ENCODE measurements around the gene ZFP1. TPM values are rescaled to one million over a fixed set of nuclear protein-coding genes. Genes with fewer than 3 reads are reported as not detected.

The ZFP1 gene
- total RNA-seq, 4 donors from 2014 or later, result 3.1 to 9.1 (median 5.7) TPM

DNA sequence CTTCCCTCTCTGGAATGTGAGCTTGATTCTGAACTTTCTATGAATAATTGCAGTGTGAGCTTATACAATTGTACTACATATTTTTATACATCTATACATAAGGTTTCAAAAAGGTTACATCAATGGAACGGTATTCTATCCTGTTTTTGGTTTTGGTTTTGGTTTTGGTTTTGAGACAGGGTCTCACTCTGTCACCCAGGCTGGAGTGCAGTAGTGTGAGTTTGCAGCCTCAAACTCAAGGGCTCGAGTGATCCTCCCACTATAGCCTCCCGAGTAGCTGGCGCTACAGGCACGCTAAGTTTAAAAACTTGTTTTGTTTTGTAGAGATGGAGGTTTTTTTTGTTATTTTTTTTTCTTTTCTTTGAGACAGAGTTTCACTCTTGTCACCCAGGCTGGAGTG lies 71.5 kb downstream of the ZFP1 start:
- peak overlapping the region in 1 of 4 donors; percentile 18 for H3K4me3 ChIP-seq
- no peak for DNase-seq
- 57 to 59% methylated on average over 5 of the region's 5 CpGs for WGBS, 2 donors

More for the DNA sequence above, 71.5 kb downstream of the ZFP1 start:
- TF ChIP-seq, protein P1, sequence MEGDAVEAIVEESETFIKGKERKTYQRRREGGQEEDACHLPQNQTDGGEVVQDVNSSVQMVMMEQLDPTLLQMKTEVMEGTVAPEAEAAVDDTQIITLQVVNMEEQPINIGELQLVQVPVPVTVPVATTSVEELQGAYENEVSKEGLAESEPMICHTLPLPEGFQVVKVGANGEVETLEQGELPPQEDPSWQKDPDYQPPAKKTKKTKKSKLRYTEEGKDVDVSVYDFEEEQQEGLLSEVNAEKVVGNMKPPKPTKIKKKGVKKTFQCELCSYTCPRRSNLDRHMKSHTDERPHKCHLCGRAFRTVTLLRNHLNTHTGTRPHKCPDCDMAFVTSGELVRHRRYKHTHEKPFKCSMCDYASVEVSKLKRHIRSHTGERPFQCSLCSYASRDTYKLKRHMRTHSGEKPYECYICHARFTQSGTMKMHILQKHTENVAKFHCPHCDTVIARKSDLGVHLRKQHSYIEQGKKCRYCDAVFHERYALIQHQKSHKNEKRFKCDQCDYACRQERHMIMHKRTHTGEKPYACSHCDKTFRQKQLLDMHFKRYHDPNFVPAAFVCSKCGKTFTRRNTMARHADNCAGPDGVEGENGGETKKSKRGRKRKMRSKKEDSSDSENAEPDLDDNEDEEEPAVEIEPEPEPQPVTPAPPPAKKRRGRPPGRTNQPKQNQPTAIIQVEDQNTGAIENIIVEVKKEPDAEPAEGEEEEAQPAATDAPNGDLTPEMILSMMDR (IDR thresholded peaks at IDR 0.05), result no peak
- no peak for TF ChIP-seq POLR2A (IDR thresholded peaks at IDR 0.05)
- no peaks in the 10 kb centered on the region for H3K36me3 ChIP-seq
- H3K27me3 ChIP-seq, result peaks cover 0 to 8% (median 0%) of the 10 kb centered on the region in 4 donors
- intact Hi-C loops (cut with DNase I), result no loop called here
- H3K27ac ChIP-seq, result no peak overlapping the region
- no peaks in the 10 kb centered on the region for H3K9me3 ChIP-seq
- H3K4me1 ChIP-seq, result no peaks in the 10 kb centered on the region

Other genes with a start within 250 kb of the ZFP1 start
- gene WDR59, start 163.4 kb upstream of the ZFP1 start, total RNA-seq, result 10 to 100 TPM in 3 of 4 donors, 1 to 10 TPM in 1; 9.8 to 25.1 (median 22.2) TPM
- gene ZNRF1, start 149.5 kb upstream of the ZFP1 start, total RNA-seq, result 10 to 100 TPM; 28.0 to 67.4 (median 33.5) TPM
- gene LDHD, start 31.7 kb upstream of the ZFP1 start, total RNA-seq, result 10 to 100 TPM in 2 of 4 donors, 1 to 10 TPM in 2; 3.3 to 20.4 (median 10.4) TPM
- not detected for gene CTRB2, start 58.6 kb downstream of the ZFP1 start, total RNA-seq
- not detected for gene CTRB1, start 70.5 kb downstream of the ZFP1 start, total RNA-seq
- 10 to 100 TPM; 26.8 to 51.9 (median 32.1) TPM for gene BCAR1, start 103.1 kb downstream of the ZFP1 start, total RNA-seq

Data from esophagus squamous epithelium (tissue), 5 donors.